Measurements from ENCODE around the gene TRPV3.
"Not testable (repeated sequence)": the region's sequence is repeated elsewhere in the genome, so short reads cannot be mapped to it uniquely, and the experiment has no call there.

Gene TRPV3

DNA sequence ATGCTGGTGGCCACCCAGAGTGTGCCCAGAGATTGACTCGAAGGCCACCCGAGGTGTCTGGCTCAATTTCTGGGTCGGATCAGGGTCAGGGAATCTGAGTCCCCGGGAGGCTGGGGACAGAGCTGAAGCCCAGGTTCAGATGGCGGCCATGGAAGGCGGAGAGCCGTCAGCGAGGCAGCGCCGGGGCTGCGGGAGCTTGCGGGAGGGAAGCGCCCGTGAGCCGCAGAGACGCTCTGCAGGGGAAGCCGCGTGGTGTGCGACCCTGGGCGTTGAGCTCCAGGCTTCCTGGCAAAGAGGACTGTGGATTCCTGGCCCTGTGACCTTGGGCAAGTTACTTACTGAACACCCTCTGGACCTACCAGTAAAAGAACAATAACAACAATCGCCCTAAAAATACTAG, 85.5 kb downstream of the TRPV3 start:
- no peak for DNase-seq (ENCODE audit: low spot score)

GRCh38 chr17:3471599-3471998, 86.0 kb downstream of the TRPV3 start, which contains the start of gene SPATA22:
SPATA22 (minus strand) TSS chr17:3471819; CDS start chr17:3469325, 2,494 bp downstream.
- no peak for DNase-seq (ENCODE audit: low spot score)

DNA sequence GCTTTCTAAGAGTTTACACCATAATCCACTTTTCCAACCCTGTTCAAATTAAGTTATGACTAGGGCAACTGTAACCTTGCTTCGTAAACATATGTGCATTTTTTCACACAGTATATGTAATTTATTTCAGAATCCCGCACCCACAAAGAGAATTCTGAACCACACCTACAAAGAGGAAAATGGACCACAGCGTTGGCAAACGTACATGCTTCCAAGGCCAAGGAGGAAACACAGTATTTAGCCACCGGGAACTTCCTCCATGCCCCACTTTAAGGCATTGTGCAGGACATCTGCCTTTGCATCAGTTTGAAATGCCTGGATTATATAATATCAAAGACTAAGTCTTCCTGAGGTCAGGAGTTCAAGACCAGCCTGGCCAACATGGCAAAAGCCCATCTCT, 88.1 kb downstream of the TRPV3 start:
- no peak for DNase-seq (ENCODE audit: low spot score)

DNA sequence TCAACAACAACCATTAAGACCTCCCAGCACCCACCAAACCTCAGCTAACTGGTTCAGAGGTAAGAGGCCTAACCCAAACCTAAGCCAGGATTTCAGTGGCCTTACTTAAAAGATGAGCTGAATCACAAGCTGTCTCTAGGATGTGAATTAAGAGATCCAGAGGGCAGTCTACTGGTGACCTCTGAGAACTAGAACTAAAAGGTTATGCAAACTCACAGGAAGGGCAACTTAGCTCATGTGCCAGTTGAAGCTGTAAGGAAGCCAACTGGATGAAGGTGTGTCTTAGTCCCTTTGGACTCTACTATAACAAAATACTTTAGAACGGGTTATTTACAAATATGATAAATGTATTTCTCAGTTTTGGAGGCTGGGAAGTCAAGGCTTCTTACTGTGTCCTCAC, 91.3 kb downstream of the TRPV3 start:
- DNase-seq (ENCODE audit: low spot score): not testable (repeated sequence)

All from kidney capillary endothelial cell (primary cell).